ENCODE data around the gene GJC3. TPM values are rescaled to one million over a fixed set of nuclear protein-coding genes. Genes with fewer than 3 reads are reported as not detected.

The GJC3 gene
- polyA plus RNA-seq, 2 of the 4 experiments (the other 2 are of a cell fraction) = 0.36 TPM; not detected in 1

- ChIA-PET CTCF (no interaction called here), POLR2A (no interaction called here)
- ATAC-seq = no peak
Observed at GRCh38 chr7:99910976-99911375, 18.4 kb downstream of the GJC3 start.

GRCh38 chr7:99901581-99901980 lies 27.8 kb downstream of the GJC3 start:
- TF ChIP-seq NR3C1 (IDR thresholded peaks at IDR 0.05) (no peak), MAFK (IDR thresholded peaks at IDR 0.05; ENCODE audit: partially characterized antibody) (no peak), FOSL2 (IDR thresholded peaks at IDR 0.05) (no peak), FOSL2 (CRISPR knock-in tag; IDR thresholded peaks at IDR 0.05) (no peak), GATA3 (IDR thresholded peaks at IDR 0.05; ENCODE audit: borderline replicate concordance) (no peak), ZC3H11A (IDR thresholded peaks at IDR 0.05) (no peak), BHLHE40 (IDR thresholded peaks at IDR 0.05; ENCODE audit: low read depth, low read length) (no peak), SREBF2 (IDR thresholded peaks at IDR 0.05) (no peak), JUN (IDR thresholded peaks at IDR 0.05) (no peak), EHF (CRISPR knock-in tag; IDR thresholded peaks at IDR 0.05) (no peak), ATOH8 (CRISPR knock-in tag; IDR thresholded peaks at IDR 0.05; ENCODE audit: low read depth) (no peak), BCL3 (IDR thresholded peaks at IDR 0.05) (no peak)
- DNase-seq (ENCODE audit: low read depth in 1 of 2, low spot score in 1 of 2) = no peak
- 94% methylated on average over 10 of the region's 10 CpGs for WGBS (ENCODE audit: missing lambda C conversion rate)
- H3K4me1 ChIP-seq = no peaks in the 10 kb centered on the region
- CTCF ChIA-PET = interaction anchor here (1.7 kb wide), 1 partner anchor 17 kb away, joined by 3 read pairs; no protein-coding TSS in a partner anchor
- ATAC-seq = no peak
- no peak for FAIRE-seq
- H3K27ac ChIP-seq = no peak overlapping the region
- POLR2A ChIA-PET = no interaction called here
- no peak overlapping the region for H3K4me3 ChIP-seq
- H3K9me3 ChIP-seq = no peaks in the 10 kb centered on the region
- H3K4me2 ChIP-seq = no peak overlapping the region

More at GRCh38 chr7:99910976-99911375, 18.4 kb downstream of the GJC3 start:
- no peak for DNase-seq (ENCODE audit: low read depth in 1 of 2, low spot score in 1 of 2)
- 95% methylated on average over 2 of the region's 2 CpGs for WGBS (ENCODE audit: missing lambda C conversion rate)
- H3K9me3 ChIP-seq = no peaks in the 10 kb centered on the region
- FAIRE-seq = no peak
- TF ChIP-seq HOXA7 (CRISPR knock-in tag; IDR thresholded peaks at IDR 0.05) (no peak), CEBPB (IDR thresholded peaks at IDR 0.05) (no peak), RAD21 (conservative IDR thresholded peaks at IDR 0.05 in 1 of 2, IDR thresholded peaks at IDR 0.05 in 1 of 2) (no peak), CTCF (IDR thresholded peaks at IDR 0.05) (no peak)
- no peak overlapping the region for H3K4me2 ChIP-seq
- no peak overlapping the region for H3K4me3 ChIP-seq
- no peak overlapping the region for H3K27ac ChIP-seq
- no peaks in the 10 kb centered on the region for H3K4me1 ChIP-seq

GRCh38 chr7:99899830-99900519 lies 29.4 kb downstream of the GJC3 start:
- no peaks in the 10 kb centered on the region for H3K9me3 ChIP-seq
- CTCF ChIA-PET = no interaction called here
- no peak overlapping the region for H3K4me3 ChIP-seq
- POLR2A ChIA-PET = no interaction called here
- no peaks in the 10 kb centered on the region for H3K4me1 ChIP-seq
- WGBS (ENCODE audit: missing lambda C conversion rate) = 91% methylated on average over 6 of the region's 6 CpGs
- TF ChIP-seq CHD2 (IDR thresholded peaks at IDR 0.05; ENCODE audit: low read length, partially characterized antibody) = no peak
- no peak for TF ChIP-seq PHF8 (IDR thresholded peaks at IDR 0.05; ENCODE audit: borderline replicate concordance, low read depth)
- TF ChIP-seq ELK1 (IDR thresholded peaks at IDR 0.05; ENCODE audit: low read depth, low read length) = no peak
- no peak for TF ChIP-seq KDM5A (IDR thresholded peaks at IDR 0.05)
- TF ChIP-seq GATA3 (IDR thresholded peaks at IDR 0.05; ENCODE audit: borderline replicate concordance) = no peak
- no peak for TF ChIP-seq RARB (CRISPR knock-in tag; IDR thresholded peaks at IDR 0.05)
- TF ChIP-seq HMGXB4 (CRISPR knock-in tag; IDR thresholded peaks at IDR 0.05; ENCODE audit: borderline replicate concordance) = no peak
- no peak for TF ChIP-seq BHLHE40 (IDR thresholded peaks at IDR 0.05; ENCODE audit: low read depth, low read length)
- TF ChIP-seq ZNF302 (CRISPR knock-in tag; IDR thresholded peaks at IDR 0.05) = no peak
- no peak for TF ChIP-seq ZSCAN20 (CRISPR knock-in tag; IDR thresholded peaks at IDR 0.05)
- TF ChIP-seq JUNB (IDR thresholded peaks at IDR 0.05) = no peak
- TF ChIP-seq KDM1A (IDR thresholded peaks at IDR 0.05; ENCODE audit: low read depth) = no peak
- TF ChIP-seq RAD21 (conservative IDR thresholded peaks at IDR 0.05 in 1 of 2, IDR thresholded peaks at IDR 0.05 in 1 of 2) = no peak
- TF ChIP-seq NPAS2 (CRISPR knock-in tag; IDR thresholded peaks at IDR 0.05; ENCODE audit: borderline replicate concordance) = no peak
- TF ChIP-seq MAX (IDR thresholded peaks at IDR 0.05) = no peak
- H3K27ac ChIP-seq = no peak overlapping the region
- DNase-seq (ENCODE audit: low read depth in 1 of 2, low spot score in 1 of 2) = no peak
- no peak for ATAC-seq
- no peak overlapping the region for H3K4me2 ChIP-seq
- no peak for FAIRE-seq
